Measurements from ENCODE around the gene RPL26. TPM values are rescaled to one million over a fixed set of nuclear protein-coding genes. Genes with fewer than 3 reads are reported as not detected.

The RPL26 gene
- total RNA-seq, 6 experiments from 2014 or later = 467 to 1,753 (median 509) TPM

DNA sequence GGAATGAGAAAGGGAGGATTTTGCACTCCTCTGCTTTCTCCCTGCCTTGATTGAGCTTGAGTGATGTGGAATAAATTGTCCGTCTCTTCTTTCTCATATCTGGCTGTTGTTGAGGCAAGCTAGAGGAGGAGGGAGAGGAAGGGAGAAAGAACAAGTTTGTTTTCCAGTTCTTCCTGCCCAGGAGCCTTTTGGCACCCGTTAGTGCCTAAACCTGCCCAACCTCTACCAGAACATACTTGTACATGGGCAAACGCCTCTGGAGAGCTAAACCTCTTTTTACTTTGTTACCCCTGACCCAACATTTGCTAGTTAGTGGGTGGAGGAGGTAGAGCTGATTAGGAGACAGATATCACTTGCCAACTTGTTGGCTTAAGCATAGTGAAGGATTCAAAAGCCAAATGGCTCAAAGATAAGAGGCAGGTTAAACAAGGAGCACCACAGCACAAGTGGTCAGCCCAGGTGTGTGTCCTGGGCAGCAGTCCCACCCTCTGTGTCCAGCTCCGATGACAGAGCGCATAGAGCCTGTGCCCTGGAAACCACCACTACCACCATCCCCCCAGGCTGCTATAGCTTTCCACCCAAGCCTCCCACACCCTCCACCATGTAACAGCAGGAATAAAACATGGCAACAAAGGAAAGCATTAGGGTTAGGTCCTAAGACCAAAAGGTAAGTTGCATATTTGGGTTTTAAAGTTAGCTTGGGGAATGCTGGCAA is 36.9 kb downstream of the RPL26 start:
- H3K4me1 ChIP-seq = no peaks in the 10 kb centered on the region
- H3K27me3 ChIP-seq = no peaks in the 10 kb centered on the region
- no peak overlapping the region for H3K27ac ChIP-seq
- no peaks in the 10 kb centered on the region for H3K36me3 ChIP-seq
- H3K4me3 ChIP-seq = no peak overlapping the region
- no peak for TF ChIP-seq CTCF (IDR thresholded peaks at IDR 0.05)
- TF ChIP-seq POLR2A (IDR thresholded peaks at IDR 0.05) = no peak
- no peaks in the 10 kb centered on the region for H3K9me3 ChIP-seq
- ATAC-seq (no peak), DNase-seq (no peak)
- intact Hi-C loops (cut with DNase I) = no loop called here
- WGBS (ENCODE audit: insufficient coverage, low coverage, low lambda C conversion rate, missing lambda C conversion rate) = 29% methylated on average over 3 of the region's 5 CpGs

GRCh38 chr17:8345052-8345690 is 37.8 kb downstream of the RPL26 start:
- Histone ChIP-seq H3K4me1 (no peaks in the 10 kb centered on the region), H3K4me3 (no peak overlapping the region), H3K27me3 (no peaks in the 10 kb centered on the region), H3K27ac (no peak overlapping the region), H3K36me3 (no peaks in the 10 kb centered on the region), H3K9me3 (no peaks in the 10 kb centered on the region)
- no peak for TF ChIP-seq CTCF (IDR thresholded peaks at IDR 0.05)
- no peak for TF ChIP-seq POLR2A (IDR thresholded peaks at IDR 0.05)
- 41% methylated on average over 6 of the region's 6 CpGs for WGBS (ENCODE audit: insufficient coverage, low coverage, low lambda C conversion rate, missing lambda C conversion rate)
- intact Hi-C loops (cut with DNase I) = no loop called here
- DNase-seq (no peak), ATAC-seq (no peak)

DNA sequence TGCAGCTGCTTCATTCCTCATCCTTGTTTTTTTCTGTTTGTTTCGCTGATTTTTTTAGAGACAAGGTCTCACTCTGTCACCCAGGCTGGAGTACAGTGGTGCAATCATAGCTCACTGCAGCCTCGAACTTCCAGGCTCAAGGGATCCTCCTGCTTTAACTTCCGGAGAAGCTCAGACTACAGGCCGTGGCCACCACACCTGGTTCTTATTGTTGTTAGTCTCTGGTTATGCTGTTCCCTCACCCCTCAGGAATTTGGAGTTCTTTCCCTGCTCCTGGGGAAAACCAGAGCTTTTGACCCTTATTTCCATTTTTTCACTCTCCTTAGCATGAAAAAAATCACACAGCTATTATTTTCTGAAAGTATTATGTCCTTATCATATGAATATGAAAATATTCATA is 41.5 kb downstream of the RPL26 start:
- Histone ChIP-seq H3K9me3 (no peaks in the 10 kb centered on the region), H3K4me1 (no peaks in the 10 kb centered on the region), H3K36me3 (no peaks in the 10 kb centered on the region), H3K27ac (no peak overlapping the region), H3K4me3 (no peak overlapping the region), H3K27me3 (no peaks in the 10 kb centered on the region)
- intact Hi-C loops (cut with DNase I) = no loop called here
- 82% methylated on average over 4 of the region's 4 CpGs for WGBS (ENCODE audit: insufficient coverage, low coverage, low lambda C conversion rate, missing lambda C conversion rate)
- no peak for ATAC-seq
- no peak for DNase-seq
- TF ChIP-seq POLR2A (IDR thresholded peaks at IDR 0.05) (no peak), CTCF (IDR thresholded peaks at IDR 0.05) (no peak)

- no peaks in the 10 kb centered on the region for H3K4me1 ChIP-seq
- DNase-seq (no peak), ATAC-seq (no peak)
- H3K36me3 ChIP-seq = no peaks in the 10 kb centered on the region
- no peak for TF ChIP-seq CTCF (IDR thresholded peaks at IDR 0.05)
- TF ChIP-seq POLR2A (IDR thresholded peaks at IDR 0.05) = no peak
- intact Hi-C loops (cut with DNase I) = no loop called here
- 48% methylated on average over 2 of the region's 2 CpGs for WGBS (ENCODE audit: insufficient coverage, low coverage, low lambda C conversion rate, missing lambda C conversion rate)
- no peak within 1 kb of the TSS for H3K27ac ChIP-seq
- H3K27me3 ChIP-seq = no peaks in the 10 kb centered on the region
- H3K4me3 ChIP-seq = no peak within 1 kb of the TSS
- no peaks in the 10 kb centered on the region for H3K9me3 ChIP-seq
Observed at GRCh38 chr17:8339540-8339939, 43.5 kb downstream of the RPL26 start, which contains the start of gene ODF4. Gene ODF4, plus strand, starts transcription at chr17:8339840. Its CDS starts 212 bp downstream, at chr17:8340052.

Data from right lobe of liver (tissue), 6 donors.